Measurements from ENCODE around the gene DCLRE1B.

Gene DCLRE1B

GRCh38 chr1:113887402-113888175 is 17.5 kb upstream of the DCLRE1B start, which contains the start of gene BCL2L15:
TSS of gene BCL2L15 (minus strand) at chr1:113887581. CDS start at chr1:113887375, 206 bp downstream.
- no peak for DNase-seq

GRCh38 chr1:113890816-113891215 is 14.3 kb upstream of the DCLRE1B start:
- DNase-seq: no peak

- DNase-seq: no peak
These were observed 13.4 kb upstream of the DCLRE1B start for GRCh38 chr1:113891631-113892220.

- no peak for DNase-seq
These were observed 11.9 kb upstream of the DCLRE1B start for GRCh38 chr1:113893267-113893666.

GRCh38 chr1:113895098-113895497 is 10.0 kb upstream of the DCLRE1B start:
- DNase-seq: no peak

- no peak for DNase-seq
These were observed 9.2 kb upstream of the DCLRE1B start for GRCh38 chr1:113895961-113896360.

GRCh38 chr1:113898241-113898814 is 6.8 kb upstream of the DCLRE1B start:
- DNase-seq: peak; percentile 66 to 80

GRCh38 chr1:113899111-113899510 is 6.0 kb upstream of the DCLRE1B start:
- no peak for DNase-seq

- no peak for DNase-seq
These were observed 3.9 kb upstream of the DCLRE1B start for GRCh38 chr1:113901191-113901590.

GRCh38 chr1:113903501-113904292 is 1.4 kb upstream of the DCLRE1B start:
- DNase-seq: peak; percentile 34 to 48

GRCh38 chr1:113904293-113904673 is 843 bp upstream of the DCLRE1B start:
- peak; percentile 45 to 47 for DNase-seq

GRCh38 chr1:113905435-113905861 is 322 bp downstream of the DCLRE1B start:
- peak in 1 of 2 experiments; percentile 41 for DNase-seq

GRCh38 chr1:113912594-113913311 is 7.6 kb downstream of the DCLRE1B start:
- DNase-seq: no peak

- no peak for DNase-seq
These were observed 8.2 kb downstream of the DCLRE1B start for GRCh38 chr1:113913312-113913668.

- DNase-seq: no peak
These were observed 8.9 kb downstream of the DCLRE1B start for GRCh38 chr1:113913887-113914664.

GRCh38 chr1:113916974-113917373 is 11.8 kb downstream of the DCLRE1B start:
- no peak for DNase-seq

GRCh38 chr1:113917400-113918082 is 12.4 kb downstream of the DCLRE1B start:
- DNase-seq: peak; percentile 21 to 22

GRCh38 chr1:113918243-113918642 is 13.1 kb downstream of the DCLRE1B start:
- DNase-seq: no peak

GRCh38 chr1:113922957-113923356 is 17.8 kb downstream of the DCLRE1B start:
- no peak for DNase-seq

GRCh38 chr1:113924473-113924872 is 19.3 kb downstream of the DCLRE1B start:
- DNase-seq: no peak
